CD4-positive, alpha-beta T cell (primary cell): ENCODE measurements around the gene EPB41L1. TPM values are rescaled to one million over a fixed set of nuclear protein-coding genes. Genes with fewer than 3 reads are reported as not detected.

Source experiments
- ATAC-seq: fragments of 200-7000 bp; cut with Tn5 transposase; one replicate; pipeline ENCODE4 v1.10.0; 2022; ENCODE audit warnings: mild to moderate bottlenecking; ENCODE audit not compliant: poor library complexity
- CTCF ChIA-PET: fragments of 350-600 bp; sonication (Branson Sonifier 250); formaldehyde crosslinking; loops from one replicate; lab custom pipeline; 2021; ENCODE audit warnings: antibody characterized with exemption, inconsistent platforms; lab: Charles Lee
- POLR2A ChIA-PET: fragments of 350-600 bp; sonication (Branson Sonifier 250); formaldehyde crosslinking; loops from one replicate; lab custom pipeline; 2021; ENCODE audit warnings: antibody characterized with exemption, inconsistent platforms; lab: Charles Lee
- DNase-seq, 14 experiments: peaks; one replicate each; pipeline ENCODE4 v3.0.0-alpha.2; 2013 to 2020; ENCODE audit warnings: mixed read lengths in 2 of 14
- H3K27ac ChIP-seq, 2 donors: one replicate each; pipeline versions ENCODE4 v1.5.1 to v1.7.0; 2013; ENCODE audit warnings: low read length in 2 of 2, low read depth in 1 of 2, mild to moderate bottlenecking in 1 of 2
- H3K27me3 ChIP-seq, 2 experiments: 1 replicate in 1 of 2; 2 replicates in 1 of 2; pipeline versions ENCODE4 v1.6.1 to v1.7.0; 2013; ENCODE audit warnings: low read length in 2 of 2, control low read depth in 1 of 2, mild to moderate bottlenecking in 1 of 2, moderate library complexity in 1 of 2; ENCODE audit not compliant: insufficient read depth in 2 of 2, control insufficient read depth in 1 of 2
- H3K36me3 ChIP-seq: one replicate; pipeline ENCODE4 v1.6.1; 2013; ENCODE audit warnings: low read length, control low read depth; ENCODE audit not compliant: insufficient read depth
- H3K4me1 ChIP-seq: one replicate; pipeline ENCODE4 v1.6.1; 2013; ENCODE audit warnings: low read length, control low read depth; ENCODE audit not compliant: insufficient read depth
- H3K4me3 ChIP-seq: one replicate; pipeline ENCODE4 v1.5.1; 2013; ENCODE audit warnings: mild to moderate bottlenecking, low read length, moderate library complexity
- H3K9me3 ChIP-seq, 2 experiments: 1 replicate in 1 of 2; 2 replicates in 1 of 2; pipeline versions ENCODE4 v1.6.1 to v1.7.0; 2013; ENCODE audit warnings: low read length in 2 of 2, mild to moderate bottlenecking in 2 of 2, control low read depth in 1 of 2, moderate library complexity in 1 of 2; ENCODE audit not compliant: control insufficient read depth in 1 of 2, insufficient read depth in 1 of 2
- H3K27ac Mint-ChIP-seq: one replicate; pipeline ENCODE4 v1.8.0; 2020; ENCODE audit warnings: mixed read lengths
- H3K27me3 Mint-ChIP-seq: one replicate; pipeline ENCODE4 v1.8.0; 2021; ENCODE audit warnings: mixed read lengths
- H3K36me3 Mint-ChIP-seq: one replicate; pipeline ENCODE4 v1.8.0; 2021; ENCODE audit warnings: low read depth, mixed read lengths
- H3K4me1 Mint-ChIP-seq: one replicate; pipeline ENCODE4 v1.8.0; 2021; ENCODE audit warnings: low read depth, mixed read lengths
- H3K4me3 Mint-ChIP-seq: one replicate; pipeline ENCODE4 v1.8.0; 2020; ENCODE audit warnings: mild to moderate bottlenecking, mixed read lengths
- H3K9me3 Mint-ChIP-seq: one replicate; pipeline ENCODE4 v1.8.0; 2020; ENCODE audit warnings: mixed read lengths
- CTCF ChIP-seq: fragments of 200-600 bp; IDR thresholded peaks from one replicate; pipeline ENCODE4 v1.8.0; 2022; ENCODE audit warnings: antibody characterized with exemption, mild to moderate bottlenecking
- intact Hi-C, 2 experiments: fragments of 100-400 bp; cut with DNase I in 1 of 2; cut with micrococcal nuclease in 1 of 2; formaldehyde crosslinking; loops; one replicate each; pipeline versions ENCODE4 v1.15.1 to v1.9.0; 2023 to 2025; cut with DNase I, micrococcal nuclease
- total RNA-seq, 174 experiments: library from RNA in 2 of 174; stranded (reverse) in 2 of 174; gene quantifications; one replicate each; pipeline ENCODE4 v1.2.3 and lab custom pipeline; 2021 to 2026

EPB41L1 gene
- total RNA-seq, 2 experiments from 2014 or later = 0.19 to 0.25 TPM

- Mint-ChIP-seq H3K4me3 (no peak overlapping the region), H3K36me3 (no peaks in the 10 kb centered on the region), H3K27ac (no peak overlapping the region), H3K4me1 (peaks cover 6% of the 10 kb centered on the region), H3K27me3 (peaks cover 56% of the 10 kb centered on the region), H3K9me3 (no peaks in the 10 kb centered on the region)
- CTCF ChIA-PET = interaction anchor here (1.0 to 1.3 kb wide), 4 partner anchors 17 to 283 kb away, joined by 3 to 4 read pairs (median 4); no protein-coding TSS in a partner anchor
- POLR2A ChIA-PET = no interaction called here
- Histone ChIP-seq H3K4me1 (peaks cover 15% of the 10 kb centered on the region), H3K4me3 (no peak overlapping the region), H3K36me3 (no peaks in the 10 kb centered on the region), H3K27ac (no peak overlapping the region), H3K27me3 (peaks cover 29 to 31% of the 10 kb centered on the region in 2 experiments), H3K9me3 (peaks cover 0 to 13% of the 10 kb centered on the region in 2 experiments)
- no peak for TF ChIP-seq CTCF
- ATAC-seq = no peak
- intact Hi-C loops = loop anchor here (1.0 to 5.0 kb wide), 2 partner anchors 43 to 286 kb away; no protein-coding TSS in a partner anchor
- no peak for DNase-seq
These were observed 1.5 kb downstream of the EPB41L1 start for GRCh38 chr20:36155991-36156390.

- Histone ChIP-seq H3K4me1 (peaks cover 15% of the 10 kb centered on the region), H3K36me3 (no peaks in the 10 kb centered on the region), H3K9me3 (peaks cover 0 to 13% of the 10 kb centered on the region in 2 experiments), H3K27ac (no peak overlapping the region), H3K4me3 (no peak overlapping the region), H3K27me3 (peaks cover 25 to 28% of the 10 kb centered on the region in 2 experiments)
- DNase-seq = no peak
- H3K4me1 Mint-ChIP-seq = peaks cover 6% of the 10 kb centered on the region
- no peak for TF ChIP-seq CTCF
- H3K36me3 Mint-ChIP-seq = no peaks in the 10 kb centered on the region
- ATAC-seq = no peak
- H3K27ac Mint-ChIP-seq = no peak overlapping the region
- no peak overlapping the region for H3K4me3 Mint-ChIP-seq
- H3K27me3 Mint-ChIP-seq = peaks cover 52% of the 10 kb centered on the region
- intact Hi-C loops = loop anchor here in 1 of 2 experiments (2.0 to 5.0 kb wide), 2 partner anchors 41 to 285 kb away; no protein-coding TSS in a partner anchor
- ChIA-PET CTCF (no interaction called here), POLR2A (no interaction called here)
- H3K9me3 Mint-ChIP-seq = no peaks in the 10 kb centered on the region
These were observed 3.1 kb downstream of the EPB41L1 start for GRCh38 chr20:36157610-36158009.

- H3K27ac ChIP-seq = no peak overlapping the region
- peaks cover 25 to 28% of the 10 kb centered on the region in 2 experiments for H3K27me3 ChIP-seq
- peaks cover 47% of the 10 kb centered on the region for H3K27me3 Mint-ChIP-seq
- no peaks in the 10 kb centered on the region for H3K36me3 Mint-ChIP-seq
- H3K9me3 ChIP-seq = peaks cover 0 to 13% of the 10 kb centered on the region in 2 experiments
- POLR2A ChIA-PET = no interaction called here
- CTCF ChIA-PET = interaction anchor here (0.9 kb wide), 1 partner anchor 164 kb away, joined by 3 read pairs; no protein-coding TSS in a partner anchor
- peaks cover 6% of the 10 kb centered on the region for H3K4me1 Mint-ChIP-seq
- no peak overlapping the region for H3K4me3 ChIP-seq
- no peak for DNase-seq
- intact Hi-C loops = loop anchor here in 1 of 2 experiments (2.0 to 5.0 kb wide), 2 partner anchors 41 to 284 kb away; no protein-coding TSS in a partner anchor
- no peak overlapping the region for H3K4me3 Mint-ChIP-seq
- no peaks in the 10 kb centered on the region for H3K36me3 ChIP-seq
- H3K27ac Mint-ChIP-seq = no peak overlapping the region
- no peak for ATAC-seq
- peaks cover 15% of the 10 kb centered on the region for H3K4me1 ChIP-seq
- no peak for TF ChIP-seq CTCF
- no peaks in the 10 kb centered on the region for H3K9me3 Mint-ChIP-seq
These were observed 3.7 kb downstream of the EPB41L1 start for GRCh38 chr20:36158160-36158741.
